Measurements from ENCODE around the gene FLYWCH2. TPM values are rescaled to one million over a fixed set of nuclear protein-coding genes. Genes with fewer than 3 reads are reported as not detected.
A peak's percentile ranks its signal among the peaks of the same experiment; 100 is the strongest.

The FLYWCH2 gene
- total and polyA plus RNA-seq, 2 of the 13 experiments (the other 11 are each of a cell fraction or from before 2014, with no cell fraction given) = 16.9 to 19.8 TPM

DNA sequence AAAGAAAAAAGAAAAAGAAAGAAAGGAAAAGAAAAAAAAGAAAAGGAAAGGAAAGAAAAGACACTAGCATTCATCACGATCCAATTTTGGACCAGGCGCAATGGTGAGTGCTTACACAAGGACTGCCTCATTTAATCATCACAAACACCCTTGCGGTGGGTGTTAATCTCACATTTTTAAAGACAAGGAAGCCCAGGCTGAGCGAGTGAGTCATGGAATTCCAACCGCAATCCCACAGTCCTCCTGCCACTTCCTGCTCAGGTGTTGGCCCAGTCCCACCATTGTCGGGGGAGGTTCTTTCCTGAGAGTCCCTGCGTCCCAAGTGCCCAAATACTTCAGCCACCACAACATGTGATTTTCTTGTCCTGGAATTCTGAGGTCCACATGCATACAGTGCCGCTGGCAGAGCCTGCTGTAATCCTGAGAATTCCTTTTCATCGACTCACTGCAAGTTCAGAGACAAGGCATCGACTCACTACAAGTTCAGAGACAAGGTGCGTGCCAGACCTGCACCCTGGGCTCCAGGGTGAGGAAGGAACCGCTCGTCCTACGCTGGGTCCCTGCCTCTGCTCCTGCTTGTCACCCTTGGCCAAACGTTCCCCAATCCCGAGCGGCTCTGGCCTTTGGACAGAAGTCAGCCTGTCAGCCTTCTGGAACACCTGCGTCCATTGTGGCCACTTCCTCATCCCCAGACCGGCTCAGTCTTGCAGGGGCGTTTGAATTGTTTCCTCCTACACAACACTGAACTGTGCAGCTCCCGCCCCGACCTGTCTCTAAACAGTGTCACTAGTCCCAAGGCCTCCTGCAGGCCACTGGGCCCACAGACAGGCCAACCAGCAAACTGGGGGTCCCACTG lies 47.1 kb upstream of the FLYWCH2 start (continued):
- TF ChIP-seq RARA (CRISPR knock-in tag; IDR thresholded peaks at IDR 0.05) (0 out of 2 replicates have a peak, but pooled peaks have one; percentile 13), KDM5B (CRISPR knock-in tag; IDR thresholded peaks at IDR 0.05; ENCODE audit: borderline replicate concordance) (0 out of 2 replicates have a peak, but pooled peaks have one; percentile 41), GATAD2A (CRISPR knock-in tag; IDR thresholded peaks at IDR 0.05) (peak; percentile 55), ZBTB38 (CRISPR knock-in tag; IDR thresholded peaks at IDR 0.05) (0 out of 2 replicates have a peak, but pooled peaks have one; percentile 20), MYNN (CRISPR knock-in tag; IDR thresholded peaks at IDR 0.05; ENCODE audit: low read depth) (0 out of 2 replicates have a peak, but pooled peaks have one; percentile 54), ZFX (CRISPR knock-in tag; IDR thresholded peaks at IDR 0.05; ENCODE audit: low read depth) (peak; percentile 36; the same call in 1 of the 2 replicates), SAFB2 (CRISPR knock-in tag; IDR thresholded peaks at IDR 0.05; ENCODE audit: borderline replicate concordance, low read depth) (no peak), NFIB (CRISPR knock-in tag; IDR thresholded peaks at IDR 0.05; ENCODE audit: borderline replicate concordance) (no peak), SNAPC2 (CRISPR knock-in tag; IDR thresholded peaks at IDR 0.05) (0 out of 2 replicates have a peak, but pooled peaks have one; percentile 42)
- TF ChIP-seq, protein P1, sequence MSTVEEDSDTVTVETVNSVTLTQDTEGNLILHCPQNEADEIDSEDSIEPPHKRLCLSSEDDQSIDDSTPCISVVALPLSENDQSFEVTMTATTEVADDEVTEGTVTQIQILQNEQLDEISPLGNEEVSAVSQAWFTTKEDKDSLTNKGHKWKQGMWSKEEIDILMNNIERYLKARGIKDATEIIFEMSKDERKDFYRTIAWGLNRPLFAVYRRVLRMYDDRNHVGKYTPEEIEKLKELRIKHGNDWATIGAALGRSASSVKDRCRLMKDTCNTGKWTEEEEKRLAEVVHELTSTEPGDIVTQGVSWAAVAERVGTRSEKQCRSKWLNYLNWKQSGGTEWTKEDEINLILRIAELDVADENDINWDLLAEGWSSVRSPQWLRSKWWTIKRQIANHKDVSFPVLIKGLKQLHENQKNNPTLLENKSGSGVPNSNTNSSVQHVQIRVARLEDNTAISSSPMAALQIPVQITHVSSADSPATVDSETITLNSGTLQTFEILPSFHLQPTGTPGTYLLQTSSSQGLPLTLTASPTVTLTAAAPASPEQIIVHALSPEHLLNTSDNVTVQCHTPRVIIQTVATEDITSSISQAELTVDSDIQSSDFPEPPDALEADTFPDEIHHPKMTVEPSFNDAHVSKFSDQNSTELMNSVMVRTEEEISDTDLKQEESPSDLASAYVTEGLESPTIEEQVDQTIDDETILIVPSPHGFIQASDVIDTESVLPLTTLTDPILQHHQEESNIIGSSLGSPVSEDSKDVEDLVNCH (CRISPR knock-in tag; IDR thresholded peaks at IDR 0.05) = no peak
- TF ChIP-seq, protein P2, sequence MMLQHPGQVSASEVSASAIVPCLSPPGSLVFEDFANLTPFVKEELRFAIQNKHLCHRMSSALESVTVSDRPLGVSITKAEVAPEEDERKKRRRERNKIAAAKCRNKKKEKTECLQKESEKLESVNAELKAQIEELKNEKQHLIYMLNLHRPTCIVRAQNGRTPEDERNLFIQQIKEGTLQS (CRISPR knock-in tag; IDR thresholded peaks at IDR 0.05) = 0 out of 2 replicates have a peak, but pooled peaks have one; percentile 28
- TF ChIP-seq, protein P3, sequence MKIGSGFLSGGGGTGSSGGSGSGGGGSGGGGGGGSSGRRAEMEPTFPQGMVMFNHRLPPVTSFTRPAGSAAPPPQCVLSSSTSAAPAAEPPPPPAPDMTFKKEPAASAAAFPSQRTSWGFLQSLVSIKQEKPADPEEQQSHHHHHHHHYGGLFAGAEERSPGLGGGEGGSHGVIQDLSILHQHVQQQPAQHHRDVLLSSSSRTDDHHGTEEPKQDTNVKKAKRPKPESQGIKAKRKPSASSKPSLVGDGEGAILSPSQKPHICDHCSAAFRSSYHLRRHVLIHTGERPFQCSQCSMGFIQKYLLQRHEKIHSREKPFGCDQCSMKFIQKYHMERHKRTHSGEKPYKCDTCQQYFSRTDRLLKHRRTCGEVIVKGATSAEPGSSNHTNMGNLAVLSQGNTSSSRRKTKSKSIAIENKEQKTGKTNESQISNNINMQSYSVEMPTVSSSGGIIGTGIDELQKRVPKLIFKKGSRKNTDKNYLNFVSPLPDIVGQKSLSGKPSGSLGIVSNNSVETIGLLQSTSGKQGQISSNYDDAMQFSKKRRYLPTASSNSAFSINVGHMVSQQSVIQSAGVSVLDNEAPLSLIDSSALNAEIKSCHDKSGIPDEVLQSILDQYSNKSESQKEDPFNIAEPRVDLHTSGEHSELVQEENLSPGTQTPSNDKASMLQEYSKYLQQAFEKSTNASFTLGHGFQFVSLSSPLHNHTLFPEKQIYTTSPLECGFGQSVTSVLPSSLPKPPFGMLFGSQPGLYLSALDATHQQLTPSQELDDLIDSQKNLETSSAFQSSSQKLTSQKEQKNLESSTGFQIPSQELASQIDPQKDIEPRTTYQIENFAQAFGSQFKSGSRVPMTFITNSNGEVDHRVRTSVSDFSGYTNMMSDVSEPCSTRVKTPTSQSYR (CRISPR knock-in tag; IDR thresholded peaks at IDR 0.05; ENCODE audit: borderline replicate concordance) = peak; percentile 72
- TF ChIP-seq, protein P4, sequence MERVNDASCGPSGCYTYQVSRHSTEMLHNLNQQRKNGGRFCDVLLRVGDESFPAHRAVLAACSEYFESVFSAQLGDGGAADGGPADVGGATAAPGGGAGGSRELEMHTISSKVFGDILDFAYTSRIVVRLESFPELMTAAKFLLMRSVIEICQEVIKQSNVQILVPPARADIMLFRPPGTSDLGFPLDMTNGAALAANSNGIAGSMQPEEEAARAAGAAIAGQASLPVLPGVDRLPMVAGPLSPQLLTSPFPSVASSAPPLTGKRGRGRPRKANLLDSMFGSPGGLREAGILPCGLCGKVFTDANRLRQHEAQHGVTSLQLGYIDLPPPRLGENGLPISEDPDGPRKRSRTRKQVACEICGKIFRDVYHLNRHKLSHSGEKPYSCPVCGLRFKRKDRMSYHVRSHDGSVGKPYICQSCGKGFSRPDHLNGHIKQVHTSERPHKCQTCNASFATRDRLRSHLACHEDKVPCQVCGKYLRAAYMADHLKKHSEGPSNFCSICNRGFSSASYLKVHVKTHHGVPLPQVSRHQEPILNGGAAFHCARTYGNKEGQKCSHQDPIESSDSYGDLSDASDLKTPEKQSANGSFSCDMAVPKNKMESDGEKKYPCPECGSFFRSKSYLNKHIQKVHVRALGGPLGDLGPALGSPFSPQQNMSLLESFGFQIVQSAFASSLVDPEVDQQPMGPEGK (CRISPR knock-in tag; IDR thresholded peaks at IDR 0.05) = peak; percentile 47
- TF ChIP-seq, protein P5, sequence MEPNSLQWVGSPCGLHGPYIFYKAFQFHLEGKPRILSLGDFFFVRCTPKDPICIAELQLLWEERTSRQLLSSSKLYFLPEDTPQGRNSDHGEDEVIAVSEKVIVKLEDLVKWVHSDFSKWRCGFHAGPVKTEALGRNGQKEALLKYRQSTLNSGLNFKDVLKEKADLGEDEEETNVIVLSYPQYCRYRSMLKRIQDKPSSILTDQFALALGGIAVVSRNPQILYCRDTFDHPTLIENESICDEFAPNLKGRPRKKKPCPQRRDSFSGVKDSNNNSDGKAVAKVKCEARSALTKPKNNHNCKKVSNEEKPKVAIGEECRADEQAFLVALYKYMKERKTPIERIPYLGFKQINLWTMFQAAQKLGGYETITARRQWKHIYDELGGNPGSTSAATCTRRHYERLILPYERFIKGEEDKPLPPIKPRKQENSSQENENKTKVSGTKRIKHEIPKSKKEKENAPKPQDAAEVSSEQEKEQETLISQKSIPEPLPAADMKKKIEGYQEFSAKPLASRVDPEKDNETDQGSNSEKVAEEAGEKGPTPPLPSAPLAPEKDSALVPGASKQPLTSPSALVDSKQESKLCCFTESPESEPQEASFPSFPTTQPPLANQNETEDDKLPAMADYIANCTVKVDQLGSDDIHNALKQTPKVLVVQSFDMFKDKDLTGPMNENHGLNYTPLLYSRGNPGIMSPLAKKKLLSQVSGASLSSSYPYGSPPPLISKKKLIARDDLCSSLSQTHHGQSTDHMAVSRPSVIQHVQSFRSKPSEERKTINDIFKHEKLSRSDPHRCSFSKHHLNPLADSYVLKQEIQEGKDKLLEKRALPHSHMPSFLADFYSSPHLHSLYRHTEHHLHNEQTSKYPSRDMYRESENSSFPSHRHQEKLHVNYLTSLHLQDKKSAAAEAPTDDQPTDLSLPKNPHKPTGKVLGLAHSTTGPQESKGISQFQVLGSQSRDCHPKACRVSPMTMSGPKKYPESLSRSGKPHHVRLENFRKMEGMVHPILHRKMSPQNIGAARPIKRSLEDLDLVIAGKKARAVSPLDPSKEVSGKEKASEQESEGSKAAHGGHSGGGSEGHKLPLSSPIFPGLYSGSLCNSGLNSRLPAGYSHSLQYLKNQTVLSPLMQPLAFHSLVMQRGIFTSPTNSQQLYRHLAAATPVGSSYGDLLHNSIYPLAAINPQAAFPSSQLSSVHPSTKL (CRISPR knock-in tag; IDR thresholded peaks at IDR 0.05) = 0 out of 2 replicates have a peak, but pooled peaks have one; percentile 16

Data from HepG2 (cell line).